Measurements from ENCODE around the gene ZFHX3. TPM values are rescaled to one million over a fixed set of nuclear protein-coding genes. Genes with fewer than 3 reads are reported as not detected.

The ZFHX3 gene
- total and polyA plus RNA-seq, 4 donors = 1.5 to 5.9 (median 3.0) TPM

DNA sequence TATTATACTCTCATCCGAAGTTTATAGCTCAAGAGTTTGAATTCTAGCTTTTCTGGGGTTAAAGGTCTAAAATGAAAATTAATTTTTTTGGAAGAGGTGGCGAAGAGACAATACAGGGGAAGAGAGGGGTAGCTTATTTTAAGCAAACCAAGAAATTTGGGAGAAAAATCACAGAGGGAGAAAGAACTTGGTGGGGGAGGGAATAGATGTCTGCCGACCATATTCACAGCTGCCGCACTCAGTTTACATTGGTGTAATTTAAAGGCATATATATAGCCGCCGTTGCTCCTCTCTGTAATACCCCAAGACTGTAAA is 6.5 kb upstream of the ZFHX3 start:
- Histone ChIP-seq H3K4me1 (ENCODE audit: control insufficient read depth in 4 of 4, insufficient read depth in 4 of 4, low read length in 3 of 4) (peaks cover 7 to 50% (median 37%) of the 10 kb centered on the region in 4 donors), H3K36me3 (ENCODE audit: control insufficient read depth in 4 of 4, insufficient read depth in 3 of 4, low read depth in 1 of 4, low read length in 3 of 4) (no peaks in the 10 kb centered on the region), H3K9ac (ENCODE audit: low read depth in 1 of 2, low read length in 2 of 2) (peak overlapping the region; percentile 5 to 98), H3K9me3 (ENCODE audit: control insufficient read depth in 4 of 4, low read length in 3 of 4) (no peaks in the 10 kb centered on the region), H3K27me3 (ENCODE audit: control insufficient read depth in 4 of 4, insufficient read depth in 4 of 4, low read length in 3 of 4) (no peaks in the 10 kb centered on the region), H3K27ac (ENCODE audit: low read depth in 1 of 2, low read length in 2 of 2) (peak overlapping the region; percentile 76 to 92), H3K4me3 (ENCODE audit: low read depth in 1 of 3, low read length in 3 of 3) (peak overlapping the region in 2 of 3 donors; percentile 18 to 24)
- 17% methylated on average over 6 of the region's 6 CpGs for WGBS
- DNase-seq (ENCODE audit: low spot score) = no peak
- TF ChIP-seq, protein P1, sequence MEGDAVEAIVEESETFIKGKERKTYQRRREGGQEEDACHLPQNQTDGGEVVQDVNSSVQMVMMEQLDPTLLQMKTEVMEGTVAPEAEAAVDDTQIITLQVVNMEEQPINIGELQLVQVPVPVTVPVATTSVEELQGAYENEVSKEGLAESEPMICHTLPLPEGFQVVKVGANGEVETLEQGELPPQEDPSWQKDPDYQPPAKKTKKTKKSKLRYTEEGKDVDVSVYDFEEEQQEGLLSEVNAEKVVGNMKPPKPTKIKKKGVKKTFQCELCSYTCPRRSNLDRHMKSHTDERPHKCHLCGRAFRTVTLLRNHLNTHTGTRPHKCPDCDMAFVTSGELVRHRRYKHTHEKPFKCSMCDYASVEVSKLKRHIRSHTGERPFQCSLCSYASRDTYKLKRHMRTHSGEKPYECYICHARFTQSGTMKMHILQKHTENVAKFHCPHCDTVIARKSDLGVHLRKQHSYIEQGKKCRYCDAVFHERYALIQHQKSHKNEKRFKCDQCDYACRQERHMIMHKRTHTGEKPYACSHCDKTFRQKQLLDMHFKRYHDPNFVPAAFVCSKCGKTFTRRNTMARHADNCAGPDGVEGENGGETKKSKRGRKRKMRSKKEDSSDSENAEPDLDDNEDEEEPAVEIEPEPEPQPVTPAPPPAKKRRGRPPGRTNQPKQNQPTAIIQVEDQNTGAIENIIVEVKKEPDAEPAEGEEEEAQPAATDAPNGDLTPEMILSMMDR (IDR thresholded peaks at IDR 0.05; ENCODE audit: low read depth, low read length, missing input control) = no peak
- no peak for TF ChIP-seq RXRA (IDR thresholded peaks at IDR 0.05)
- no peak for TF ChIP-seq RAD21 (IDR thresholded peaks at IDR 0.05)
- no peak for TF ChIP-seq SP1 (IDR thresholded peaks at IDR 0.05)
- no peak for TF ChIP-seq YY1 (IDR thresholded peaks at IDR 0.05)
- TF ChIP-seq HNF4G (IDR thresholded peaks at IDR 0.05) = no peak
- no peak for TF ChIP-seq GABPA (IDR thresholded peaks at IDR 0.05 in 1 of 2, conservative IDR thresholded peaks at IDR 0.05 in 1 of 2)
- TF ChIP-seq EGR1 (IDR thresholded peaks at IDR 0.05; ENCODE audit: low read depth in 2 of 2) = no peak

DNA sequence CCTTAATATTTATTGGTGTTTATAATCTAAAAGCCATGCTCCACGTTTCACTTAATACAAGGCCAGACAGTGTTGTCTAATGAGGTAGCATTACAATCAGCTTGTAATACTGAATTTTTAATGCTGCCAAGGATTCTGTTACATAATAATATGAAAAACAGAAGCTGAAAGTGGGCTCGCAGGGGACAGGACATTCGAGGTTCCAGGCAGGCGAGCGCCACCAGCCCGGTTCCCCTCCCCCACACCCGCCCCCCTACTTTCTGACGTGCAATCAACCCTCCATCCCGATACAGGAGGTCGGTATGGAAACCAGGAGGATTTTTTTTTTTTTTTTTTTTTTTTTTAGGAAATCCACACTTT is 6.2 kb upstream of the ZFHX3 start:
- Histone ChIP-seq H3K4me1 (ENCODE audit: control insufficient read depth in 4 of 4, insufficient read depth in 4 of 4, low read length in 3 of 4) (peaks cover 7 to 49% (median 36%) of the 10 kb centered on the region in 4 donors), H3K4me3 (ENCODE audit: low read depth in 1 of 3, low read length in 3 of 3) (peak overlapping the region in 1 of 3 donors; percentile 24), H3K9ac (ENCODE audit: low read depth in 1 of 2, low read length in 2 of 2) (peak overlapping the region in 1 of 2 donors; percentile 98), H3K9me3 (ENCODE audit: control insufficient read depth in 4 of 4, low read length in 3 of 4) (no peaks in the 10 kb centered on the region), H3K36me3 (ENCODE audit: control insufficient read depth in 4 of 4, insufficient read depth in 3 of 4, low read depth in 1 of 4, low read length in 3 of 4) (no peaks in the 10 kb centered on the region), H3K27ac (ENCODE audit: low read depth in 1 of 2, low read length in 2 of 2) (peak overlapping the region; percentile 76 to 92), H3K27me3 (ENCODE audit: control insufficient read depth in 4 of 4, insufficient read depth in 4 of 4, low read length in 3 of 4) (no peaks in the 10 kb centered on the region)
- TF ChIP-seq FOXA1 (IDR thresholded peaks at IDR 0.05) (no peak), YY1 (IDR thresholded peaks at IDR 0.05) (no peak)
- 11% methylated on average over 10 of the region's 10 CpGs for WGBS
- DNase-seq (ENCODE audit: low spot score) = no peak

DNA sequence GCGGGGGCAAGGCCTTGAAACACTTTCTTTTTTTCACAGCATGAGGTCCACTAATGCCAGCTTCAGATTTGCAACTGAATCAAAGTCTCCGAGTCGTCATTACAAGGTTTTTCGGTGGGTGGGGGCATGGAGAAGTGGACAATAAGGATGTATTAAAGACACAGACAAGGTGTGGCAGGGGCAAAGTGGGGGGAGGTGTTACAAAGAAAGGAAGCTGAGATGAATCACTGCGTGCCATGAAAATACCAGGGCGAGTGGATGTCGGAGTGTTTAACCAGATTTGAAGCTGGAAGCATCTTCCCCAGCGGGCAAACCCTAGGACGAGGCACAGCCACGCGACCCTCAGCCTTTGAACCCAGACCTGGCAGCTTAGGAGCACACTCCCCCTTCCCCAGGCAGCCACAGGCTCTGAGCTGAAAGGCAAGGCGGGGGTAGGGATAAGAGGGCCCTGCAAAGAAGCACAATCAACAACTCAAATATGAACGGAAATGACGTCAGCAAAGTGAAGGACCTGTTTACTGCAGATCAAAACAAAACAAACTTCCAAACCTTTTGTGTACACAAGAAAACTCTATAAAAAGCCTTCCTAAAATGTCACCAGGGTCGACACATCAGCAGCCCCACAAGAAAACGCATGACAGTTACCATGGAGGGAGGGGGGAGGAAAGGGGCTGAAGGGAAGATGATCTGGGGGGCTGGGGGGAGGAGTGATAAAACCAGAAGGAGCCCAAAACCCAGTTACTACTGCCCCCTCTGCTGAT is 5.6 kb upstream of the ZFHX3 start:
- WGBS = 28% methylated on average over 16 of the region's 16 CpGs
- no peak overlapping the region for H3K4me3 ChIP-seq (ENCODE audit: low read depth in 1 of 3, low read length in 3 of 3)
- H3K4me1 ChIP-seq (ENCODE audit: control insufficient read depth in 4 of 4, insufficient read depth in 4 of 4, low read length in 3 of 4) = peaks cover 7 to 54% (median 41%) of the 10 kb centered on the region in 4 donors

GRCh38 chr16:73053038-73053363 is 5.1 kb upstream of the ZFHX3 start:
- H3K9ac ChIP-seq (ENCODE audit: low read depth in 1 of 2, low read length in 2 of 2) = peak overlapping the region in 1 of 2 donors; percentile 5
- no peaks in the 10 kb centered on the region for H3K36me3 ChIP-seq (ENCODE audit: control insufficient read depth in 4 of 4, insufficient read depth in 3 of 4, low read depth in 1 of 4, low read length in 3 of 4)
- no peaks in the 10 kb centered on the region for H3K27me3 ChIP-seq (ENCODE audit: control insufficient read depth in 4 of 4, insufficient read depth in 4 of 4, low read length in 3 of 4)
- 83% methylated on average over 4 of the region's 4 CpGs for WGBS
- peaks cover 7 to 56% (median 42%) of the 10 kb centered on the region in 4 donors for H3K4me1 ChIP-seq (ENCODE audit: control insufficient read depth in 4 of 4, insufficient read depth in 4 of 4, low read length in 3 of 4)
- no peak overlapping the region for H3K4me3 ChIP-seq (ENCODE audit: low read depth in 1 of 3, low read length in 3 of 3)
- DNase-seq (ENCODE audit: low spot score) = no peak
- peak overlapping the region; percentile 76 to 92 for H3K27ac ChIP-seq (ENCODE audit: low read depth in 1 of 2, low read length in 2 of 2)
- H3K9me3 ChIP-seq (ENCODE audit: control insufficient read depth in 4 of 4, low read length in 3 of 4) = no peaks in the 10 kb centered on the region
- TF ChIP-seq MAX (IDR thresholded peaks at IDR 0.05) (no peak), YY1 (IDR thresholded peaks at IDR 0.05) (no peak), GABPA (IDR thresholded peaks at IDR 0.05 in 1 of 2, conservative IDR thresholded peaks at IDR 0.05 in 1 of 2) (no peak), EGR1 (IDR thresholded peaks at IDR 0.05; ENCODE audit: low read depth in 2 of 2) (no peak), HNF4A (conservative IDR thresholded peaks at IDR 0.05) (no peak), FOXA2 (IDR thresholded peaks at IDR 0.05) (no peak), NR2F2 (IDR thresholded peaks at IDR 0.05) (no peak), REST (IDR thresholded peaks at IDR 0.05) (no peak)
- TF ChIP-seq, protein P2, sequence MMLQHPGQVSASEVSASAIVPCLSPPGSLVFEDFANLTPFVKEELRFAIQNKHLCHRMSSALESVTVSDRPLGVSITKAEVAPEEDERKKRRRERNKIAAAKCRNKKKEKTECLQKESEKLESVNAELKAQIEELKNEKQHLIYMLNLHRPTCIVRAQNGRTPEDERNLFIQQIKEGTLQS (IDR thresholded peaks at IDR 0.05) = no peak

More for the DNA sequence above, 5.6 kb upstream of the ZFHX3 start:
- Histone ChIP-seq H3K9ac (ENCODE audit: low read depth in 1 of 2, low read length in 2 of 2) (peak overlapping the region in 1 of 2 donors; percentile 26), H3K36me3 (ENCODE audit: control insufficient read depth in 4 of 4, insufficient read depth in 3 of 4, low read depth in 1 of 4, low read length in 3 of 4) (no peaks in the 10 kb centered on the region), H3K27ac (ENCODE audit: low read depth in 1 of 2, low read length in 2 of 2) (peak overlapping the region; percentile 76 to 92), H3K27me3 (ENCODE audit: control insufficient read depth in 4 of 4, insufficient read depth in 4 of 4, low read length in 3 of 4) (no peaks in the 10 kb centered on the region), H3K9me3 (ENCODE audit: control insufficient read depth in 4 of 4, low read length in 3 of 4) (no peaks in the 10 kb centered on the region)
- no peak for DNase-seq (ENCODE audit: low spot score)
- TF ChIP-seq RXRA (IDR thresholded peaks at IDR 0.05) (no peak), RAD21 (IDR thresholded peaks at IDR 0.05) (peak in 1 of 2 donors; percentile 30), HNF4A (conservative IDR thresholded peaks at IDR 0.05) (peak; percentile 19 to 30), JUND (IDR thresholded peaks at IDR 0.05) (no peak), GABPA (IDR thresholded peaks at IDR 0.05 in 1 of 2, conservative IDR thresholded peaks at IDR 0.05 in 1 of 2) (peak; percentile 50 to 59)

Measured in liver (tissue), 9 donors.